Measurements from ENCODE around the gene FAM47E. TPM values are rescaled to one million over a fixed set of nuclear protein-coding genes. Genes with fewer than 3 reads are reported as not detected.

FAM47E gene
- total and polyA plus RNA-seq, 2 of the 13 experiments (the other 11 are each of a cell fraction or from before 2014, with no cell fraction given) = 0.33 to 0.66 TPM

GRCh38 chr4:76305971-76306881 lies 54.7 kb downstream of the FAM47E start, which contains the start of gene STBD1 (continued):
- TF ChIP-seq PRDM4 (CRISPR knock-in tag; IDR thresholded peaks at IDR 0.05; ENCODE audit: borderline replicate concordance) (no peak), ZNF33A (CRISPR knock-in tag; IDR thresholded peaks at IDR 0.05; ENCODE audit: borderline replicate concordance) (0 out of 2 replicates have a peak, but pooled peaks have one; percentile 38), ZBTB33 (CRISPR knock-in tag; IDR thresholded peaks at IDR 0.05) (no peak), LCORL (IDR thresholded peaks at IDR 0.05) (no peak), LCORL (CRISPR knock-in tag; IDR thresholded peaks at IDR 0.05) (peak; percentile 75), CCAR2 (optimal IDR thresholded peaks at IDR 0.05; ENCODE audit: low read depth, low read length) (no peak), KLF9 (CRISPR knock-in tag; IDR thresholded peaks at IDR 0.05; ENCODE audit: low read depth) (no peak), PCBP1 (IDR thresholded peaks at IDR 0.05; ENCODE audit: borderline replicate concordance, low read depth, low read length) (no peak), GABPB1 (CRISPR knock-in tag; IDR thresholded peaks at IDR 0.05) (peak; percentile 87), CHD2 (IDR thresholded peaks at IDR 0.05; ENCODE audit: low read depth, low read length) (no peak), MATR3 (CRISPR knock-in tag; IDR thresholded peaks at IDR 0.05) (no peak), E2F2 (CRISPR knock-in tag; IDR thresholded peaks at IDR 0.05; ENCODE audit: borderline replicate concordance) (no peak), MEIS1 (CRISPR knock-in tag; IDR thresholded peaks at IDR 0.05; ENCODE audit: borderline replicate concordance) (peak; percentile 57), SMAD1 (CRISPR knock-in tag; IDR thresholded peaks at IDR 0.05; ENCODE audit: borderline replicate concordance, low read depth) (no peak), HDAC6 (IDR thresholded peaks at IDR 0.05; ENCODE audit: low read depth, low read length) (no peak), BRD4 (CRISPR knock-in tag; IDR thresholded peaks at IDR 0.05) (peak; percentile 72), ZSCAN31 (CRISPR knock-in tag; IDR thresholded peaks at IDR 0.05; ENCODE audit: low read depth) (peak; percentile 57; the same call in 1 of the 2 replicates), DR1 (CRISPR knock-in tag; IDR thresholded peaks at IDR 0.05) (no peak; the same call in none of the 2 replicates), ASH2L (IDR thresholded peaks at IDR 0.05; ENCODE audit: insufficient read length, low read depth, low read length) (peak; percentile 75)
- TF ChIP-seq, protein P1, sequence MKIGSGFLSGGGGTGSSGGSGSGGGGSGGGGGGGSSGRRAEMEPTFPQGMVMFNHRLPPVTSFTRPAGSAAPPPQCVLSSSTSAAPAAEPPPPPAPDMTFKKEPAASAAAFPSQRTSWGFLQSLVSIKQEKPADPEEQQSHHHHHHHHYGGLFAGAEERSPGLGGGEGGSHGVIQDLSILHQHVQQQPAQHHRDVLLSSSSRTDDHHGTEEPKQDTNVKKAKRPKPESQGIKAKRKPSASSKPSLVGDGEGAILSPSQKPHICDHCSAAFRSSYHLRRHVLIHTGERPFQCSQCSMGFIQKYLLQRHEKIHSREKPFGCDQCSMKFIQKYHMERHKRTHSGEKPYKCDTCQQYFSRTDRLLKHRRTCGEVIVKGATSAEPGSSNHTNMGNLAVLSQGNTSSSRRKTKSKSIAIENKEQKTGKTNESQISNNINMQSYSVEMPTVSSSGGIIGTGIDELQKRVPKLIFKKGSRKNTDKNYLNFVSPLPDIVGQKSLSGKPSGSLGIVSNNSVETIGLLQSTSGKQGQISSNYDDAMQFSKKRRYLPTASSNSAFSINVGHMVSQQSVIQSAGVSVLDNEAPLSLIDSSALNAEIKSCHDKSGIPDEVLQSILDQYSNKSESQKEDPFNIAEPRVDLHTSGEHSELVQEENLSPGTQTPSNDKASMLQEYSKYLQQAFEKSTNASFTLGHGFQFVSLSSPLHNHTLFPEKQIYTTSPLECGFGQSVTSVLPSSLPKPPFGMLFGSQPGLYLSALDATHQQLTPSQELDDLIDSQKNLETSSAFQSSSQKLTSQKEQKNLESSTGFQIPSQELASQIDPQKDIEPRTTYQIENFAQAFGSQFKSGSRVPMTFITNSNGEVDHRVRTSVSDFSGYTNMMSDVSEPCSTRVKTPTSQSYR (CRISPR knock-in tag; IDR thresholded peaks at IDR 0.05; ENCODE audit: borderline replicate concordance) = no peak; the same call in 1 of the 2 replicates
